HepG2 (cell line): ENCODE data around the gene HOXA5. TPM values are rescaled to one million over a fixed set of nuclear protein-coding genes. Genes with fewer than 3 reads are reported as not detected.

ENCODE experiments used
- BRCA1 ChIP-seq: sonication (generic); formaldehyde crosslinking; IDR thresholded peaks from 2 replicates; pipeline ENCODE4 v1.4.0; 2020; ENCODE audit warnings: missing genetic modification reagents
- EED ChIP-seq: sonication (generic); formaldehyde crosslinking; IDR thresholded peaks from 2 replicates; pipeline ENCODE4 v1.5.0; 2020; ENCODE audit warnings: mild to moderate bottlenecking, missing genetic modification reagents
- IKZF1 ChIP-seq: fragments of 450-650 bp; IDR thresholded peaks from 2 replicates; pipeline ENCODE4 v1.7.1; 2016
- JUNB ChIP-seq: sonication (generic); formaldehyde crosslinking; IDR thresholded peaks from 2 replicates; pipeline ENCODE4 v1.8.0; 2022; ENCODE audit warnings: missing genetic modification reagents, mild to moderate bottlenecking, borderline replicate concordance
- KDM2A ChIP-seq: sonication (generic); formaldehyde crosslinking; IDR thresholded peaks from 2 replicates; pipeline ENCODE4 v1.4.0; 2020; ENCODE audit warnings: low read depth, missing genetic modification reagents, borderline replicate concordance
- MYC ChIP-seq: sonication (generic); formaldehyde crosslinking; IDR thresholded peaks from 2 replicates; pipeline ENCODE4 v1.9.0; 2021; ENCODE audit warnings: missing genetic modification reagents, borderline replicate concordance
- NFE2L1 ChIP-seq: sonication (generic); formaldehyde crosslinking; IDR thresholded peaks from 2 replicates; pipeline ENCODE4 v1.4.0; 2020; ENCODE audit warnings: missing genetic modification reagents, mild to moderate bottlenecking, borderline replicate concordance
- PTBP1 ChIP-seq: fragments of 200-400 bp; formaldehyde crosslinking; IDR thresholded peaks from 2 replicates; pipeline ENCODE4 v1.6.1; 2018; ENCODE audit warnings: low read length, low read depth; ENCODE audit not compliant: poor library complexity, severe bottlenecking
- RFXAP ChIP-seq: sonication (generic); formaldehyde crosslinking; IDR thresholded peaks from 2 replicates; pipeline ENCODE4 v1.4.0; 2020; ENCODE audit warnings: missing genetic modification reagents, borderline replicate concordance
- SIN3A ChIP-seq: IDR thresholded peaks from 2 replicates; pipeline ENCODE4 v1.6.1; 2011; ENCODE audit warnings: low read depth, mild to moderate bottlenecking, control low read depth, low read length, borderline replicate concordance
- SMAD1 ChIP-seq: sonication (generic); formaldehyde crosslinking; IDR thresholded peaks from 2 replicates; pipeline ENCODE4 v1.4.0; 2020; ENCODE audit warnings: missing genetic modification reagents, low read depth, mild to moderate bottlenecking, borderline replicate concordance
- ZNF326 ChIP-seq: sonication (generic); formaldehyde crosslinking; IDR thresholded peaks from 2 replicates; pipeline ENCODE4 v1.4.0; 2020; ENCODE audit warnings: missing genetic modification reagents, borderline replicate concordance
- ZNF510 ChIP-seq: sonication (generic); formaldehyde crosslinking; IDR thresholded peaks from 2 replicates; pipeline ENCODE4 v1.4.0; 2020; ENCODE audit warnings: low read depth, mild to moderate bottlenecking, missing genetic modification reagents
- ZNF564 ChIP-seq: sonication (generic); formaldehyde crosslinking; IDR thresholded peaks from 2 replicates; pipeline ENCODE4 v1.8.1; 2023; ENCODE audit warnings: mild to moderate bottlenecking, missing genetic modification reagents
- ZNF567 ChIP-seq: sonication (generic); formaldehyde crosslinking; IDR thresholded peaks from 2 replicates; pipeline ENCODE4 v1.8.1; 2023; ENCODE audit warnings: mild to moderate bottlenecking, missing genetic modification reagents, borderline replicate concordance
- ZNF619 ChIP-seq: sonication (generic); formaldehyde crosslinking; IDR thresholded peaks from 2 replicates; pipeline ENCODE4 v1.4.0; 2020; ENCODE audit warnings: mild to moderate bottlenecking, missing genetic modification reagents
- ZNF709 ChIP-seq: sonication (generic); formaldehyde crosslinking; IDR thresholded peaks from 2 replicates; pipeline ENCODE4 v1.5.0; 2020; ENCODE audit warnings: mild to moderate bottlenecking, missing genetic modification reagents
- ZNF773 ChIP-seq: sonication (generic); formaldehyde crosslinking; IDR thresholded peaks from 2 replicates; pipeline ENCODE4 v1.4.0; 2020; ENCODE audit warnings: missing genetic modification reagents, borderline replicate concordance
- ZNF782 ChIP-seq: sonication (generic); formaldehyde crosslinking; IDR thresholded peaks from 2 replicates; pipeline ENCODE4 v1.4.0; 2020; ENCODE audit warnings: missing genetic modification reagents, mild to moderate bottlenecking, borderline replicate concordance
- polyA plus RNA-seq, 8 experiments: library from polyadenylated mRNA; depleted of rRNA in 3 of 8; stranded (reverse) in 7 of 8; unstranded in 1 of 8; fragments of >200 nt; fragmentation: Illumina TruSeq in 4 of 8; extraction: Trizol in 4 of 8; gene quantifications; 2 replicates each; pipeline versions ENCODE4 v1.2.1 to v1.2.3, GENCODE V29; 2011 to 2016; ENCODE audit warnings: low read depth in 4 of 8, missing spikeins in 1 of 8, mixed read lengths in 1 of 8; ENCODE audit not compliant: insufficient read depth in 1 of 8
- total RNA-seq, 5 experiments: library from RNA; depleted of rRNA; stranded (reverse); fragments of >200 nt; fragmentation: Illumina TruSeq; extraction: Trizol; gene quantifications; 2 replicates each; pipeline ENCODE4 v1.2.3, GENCODE V29; 2016; ENCODE audit warnings: low read depth in 1 of 5
- TF ChIP-seq, protein P1 (sequence below): IDR thresholded peaks from 2 replicates; pipeline ENCODE4 v1.6.1; 2012; ENCODE audit warnings: inconsistent platforms
- TF ChIP-seq, protein P2 (sequence below): sonication (generic); formaldehyde crosslinking; IDR thresholded peaks from 2 replicates; pipeline ENCODE4 v1.4.0; 2020; ENCODE audit warnings: missing genetic modification reagents
- TF ChIP-seq, protein P3 (sequence below): sonication (generic); formaldehyde crosslinking; IDR thresholded peaks from 2 replicates; pipeline ENCODE4 v1.8.0; 2022; ENCODE audit warnings: mild to moderate bottlenecking, missing genetic modification reagents
- TF ChIP-seq, protein P4 (sequence below): sonication (generic); formaldehyde crosslinking; IDR thresholded peaks from 2 replicates; pipeline ENCODE4 v1.8.1; 2023; ENCODE audit warnings: missing genetic modification reagents, mild to moderate bottlenecking, borderline replicate concordance
- TF ChIP-seq, protein P5 (sequence below): sonication (generic); formaldehyde crosslinking; IDR thresholded peaks from 2 replicates; pipeline ENCODE4 v1.4.0; 2020; ENCODE audit warnings: missing genetic modification reagents
- TF ChIP-seq, protein P6 (sequence below): sonication (generic); formaldehyde crosslinking; IDR thresholded peaks from 2 replicates; pipeline ENCODE4 v1.8.0; 2022; ENCODE audit warnings: mild to moderate bottlenecking, missing genetic modification reagents, moderate library complexity

The HOXA5 gene
- total and polyA plus RNA-seq, 2 of the 13 experiments (the other 11 are each of a cell fraction or from before 2014, with no cell fraction given), result 3.2 to 3.6 TPM

DNA sequence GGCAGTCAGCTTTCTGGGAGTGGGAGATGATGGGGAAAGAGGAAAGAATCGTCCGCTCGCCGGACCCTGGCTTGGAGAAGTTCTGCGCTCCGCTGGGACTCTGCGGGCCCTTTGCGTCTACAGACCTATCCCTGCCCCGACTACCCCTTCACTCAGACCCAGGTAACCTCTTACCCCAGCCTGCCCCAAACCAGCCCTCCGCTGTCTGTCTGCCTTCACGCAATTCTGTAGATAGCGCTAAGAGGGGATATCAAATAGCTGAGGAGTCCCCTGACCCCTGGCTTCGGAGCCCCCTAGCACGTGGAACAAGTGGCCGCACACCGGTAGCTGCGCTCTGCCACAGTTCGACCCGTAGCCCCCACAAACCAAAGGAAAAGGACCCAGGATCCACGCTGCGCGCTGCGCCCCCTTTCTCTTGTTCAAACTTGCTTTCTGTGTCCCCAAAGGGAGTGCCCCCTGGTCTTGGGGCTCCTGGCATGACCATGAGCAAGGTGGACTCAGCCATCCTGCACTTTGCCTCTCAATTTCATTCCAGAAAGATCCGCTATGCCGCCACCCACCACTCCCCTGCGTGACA lies 19.9 kb downstream of the HOXA5 start (continued):
- TF ChIP-seq JUNB (CRISPR knock-in tag) (no peak), ZNF709 (no peak), IKZF1 (no peak), NFE2L1 (CRISPR knock-in tag) (no peak), ZNF782 (no peak), ZNF326 (CRISPR knock-in tag) (no peak), SMAD1 (CRISPR knock-in tag) (0 out of 2 replicates have a peak, but pooled peaks have one; percentile 2), EED (CRISPR knock-in tag) (no peak), ZNF567 (no peak), KDM2A (peak; percentile 11; the same call in 1 of the 2 replicates), BRCA1 (CRISPR knock-in tag) (no peak), ZNF510 (CRISPR knock-in tag) (no peak), ZNF773 (no peak), PTBP1 (no peak), ZNF619 (no peak), SIN3A (no peak), MYC (CRISPR knock-in tag) (no peak), RFXAP (CRISPR knock-in tag) (no peak), ZNF564 (CRISPR knock-in tag) (no peak)
- TF ChIP-seq, protein P1, sequence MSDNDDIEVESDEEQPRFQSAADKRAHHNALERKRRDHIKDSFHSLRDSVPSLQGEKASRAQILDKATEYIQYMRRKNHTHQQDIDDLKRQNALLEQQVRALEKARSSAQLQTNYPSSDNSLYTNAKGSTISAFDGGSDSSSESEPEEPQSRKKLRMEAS, result 0 out of 2 replicates have a peak, but pooled peaks have one; percentile 9
- TF ChIP-seq, protein P2, sequence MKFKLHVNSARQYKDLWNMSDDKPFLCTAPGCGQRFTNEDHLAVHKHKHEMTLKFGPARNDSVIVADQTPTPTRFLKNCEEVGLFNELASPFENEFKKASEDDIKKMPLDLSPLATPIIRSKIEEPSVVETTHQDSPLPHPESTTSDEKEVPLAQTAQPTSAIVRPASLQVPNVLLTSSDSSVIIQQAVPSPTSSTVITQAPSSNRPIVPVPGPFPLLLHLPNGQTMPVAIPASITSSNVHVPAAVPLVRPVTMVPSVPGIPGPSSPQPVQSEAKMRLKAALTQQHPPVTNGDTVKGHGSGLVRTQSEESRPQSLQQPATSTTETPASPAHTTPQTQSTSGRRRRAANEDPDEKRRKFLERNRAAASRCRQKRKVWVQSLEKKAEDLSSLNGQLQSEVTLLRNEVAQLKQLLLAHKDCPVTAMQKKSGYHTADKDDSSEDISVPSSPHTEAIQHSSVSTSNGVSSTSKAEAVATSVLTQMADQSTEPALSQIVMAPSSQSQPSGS (CRISPR knock-in tag), result no peak
- TF ChIP-seq, protein P3, sequence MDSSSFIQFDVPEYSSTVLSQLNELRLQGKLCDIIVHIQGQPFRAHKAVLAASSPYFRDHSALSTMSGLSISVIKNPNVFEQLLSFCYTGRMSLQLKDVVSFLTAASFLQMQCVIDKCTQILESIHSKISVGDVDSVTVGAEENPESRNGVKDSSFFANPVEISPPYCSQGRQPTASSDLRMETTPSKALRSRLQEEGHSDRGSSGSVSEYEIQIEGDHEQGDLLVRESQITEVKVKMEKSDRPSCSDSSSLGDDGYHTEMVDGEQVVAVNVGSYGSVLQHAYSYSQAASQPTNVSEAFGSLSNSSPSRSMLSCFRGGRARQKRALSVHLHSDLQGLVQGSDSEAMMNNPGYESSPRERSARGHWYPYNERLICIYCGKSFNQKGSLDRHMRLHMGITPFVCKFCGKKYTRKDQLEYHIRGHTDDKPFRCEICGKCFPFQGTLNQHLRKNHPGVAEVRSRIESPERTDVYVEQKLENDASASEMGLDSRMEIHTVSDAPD (CRISPR knock-in tag), result no peak
- TF ChIP-seq, protein P4, sequence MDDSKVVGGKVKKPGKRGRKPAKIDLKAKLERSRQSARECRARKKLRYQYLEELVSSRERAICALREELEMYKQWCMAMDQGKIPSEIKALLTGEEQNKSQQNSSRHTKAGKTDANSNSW (CRISPR knock-in tag), result no peak
- TF ChIP-seq, protein P5, sequence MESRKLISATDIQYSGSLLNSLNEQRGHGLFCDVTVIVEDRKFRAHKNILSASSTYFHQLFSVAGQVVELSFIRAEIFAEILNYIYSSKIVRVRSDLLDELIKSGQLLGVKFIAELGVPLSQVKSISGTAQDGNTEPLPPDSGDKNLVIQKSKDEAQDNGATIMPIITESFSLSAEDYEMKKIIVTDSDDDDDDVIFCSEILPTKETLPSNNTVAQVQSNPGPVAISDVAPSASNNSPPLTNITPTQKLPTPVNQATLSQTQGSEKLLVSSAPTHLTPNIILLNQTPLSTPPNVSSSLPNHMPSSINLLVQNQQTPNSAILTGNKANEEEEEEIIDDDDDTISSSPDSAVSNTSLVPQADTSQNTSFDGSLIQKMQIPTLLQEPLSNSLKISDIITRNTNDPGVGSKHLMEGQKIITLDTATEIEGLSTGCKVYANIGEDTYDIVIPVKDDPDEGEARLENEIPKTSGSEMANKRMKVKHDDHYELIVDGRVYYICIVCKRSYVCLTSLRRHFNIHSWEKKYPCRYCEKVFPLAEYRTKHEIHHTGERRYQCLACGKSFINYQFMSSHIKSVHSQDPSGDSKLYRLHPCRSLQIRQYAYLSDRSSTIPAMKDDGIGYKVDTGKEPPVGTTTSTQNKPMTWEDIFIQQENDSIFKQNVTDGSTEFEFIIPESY (CRISPR knock-in tag), result peak; percentile 57; the same call in 1 of the 2 replicates
- TF ChIP-seq, protein P6, sequence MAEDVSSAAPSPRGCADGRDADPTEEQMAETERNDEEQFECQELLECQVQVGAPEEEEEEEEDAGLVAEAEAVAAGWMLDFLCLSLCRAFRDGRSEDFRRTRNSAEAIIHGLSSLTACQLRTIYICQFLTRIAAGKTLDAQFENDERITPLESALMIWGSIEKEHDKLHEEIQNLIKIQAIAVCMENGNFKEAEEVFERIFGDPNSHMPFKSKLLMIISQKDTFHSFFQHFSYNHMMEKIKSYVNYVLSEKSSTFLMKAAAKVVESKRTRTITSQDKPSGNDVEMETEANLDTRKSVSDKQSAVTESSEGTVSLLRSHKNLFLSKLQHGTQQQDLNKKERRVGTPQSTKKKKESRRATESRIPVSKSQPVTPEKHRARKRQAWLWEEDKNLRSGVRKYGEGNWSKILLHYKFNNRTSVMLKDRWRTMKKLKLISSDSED (CRISPR knock-in tag), result no peak
